ENCODE results near the gene DNLZ. TPM values are rescaled to one million over a fixed set of nuclear protein-coding genes. Genes with fewer than 3 reads are reported as not detected.

Gene DNLZ
- polyA plus RNA-seq, 2 of the 4 experiments (the other 2 are of a cell fraction), result 8.0 to 19.9 TPM

DNA sequence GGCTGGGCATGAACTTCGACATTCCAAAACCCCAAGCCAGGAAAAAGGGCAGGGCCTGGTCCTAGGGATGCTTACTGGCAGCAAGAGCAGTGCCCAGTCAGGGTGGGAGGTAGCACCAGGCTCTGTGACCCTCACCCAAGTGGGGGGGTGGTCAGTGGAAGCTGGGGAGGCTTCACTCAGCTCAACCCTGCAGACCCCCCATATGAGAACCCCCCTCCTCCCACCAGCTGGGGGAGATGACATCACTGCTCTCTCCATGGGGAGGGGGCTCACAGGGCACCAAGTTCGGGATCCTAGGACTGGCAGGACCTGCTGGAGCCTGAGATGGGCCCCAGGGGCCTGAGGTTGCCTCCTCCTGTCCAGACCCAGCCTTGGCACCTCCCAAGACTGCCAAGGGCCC, 4.7 kb downstream of the DNLZ start:
- Histone ChIP-seq H3K27ac (no peak overlapping the region), H3K9me3 (no peaks in the 10 kb centered on the region), H3K4me3 (no peak overlapping the region), H3K4me1 (peaks cover 33% of the 10 kb centered on the region), H3K4me2 (no peak overlapping the region)
- WGBS (ENCODE audit: missing lambda C conversion rate), result 92% methylated on average over 2 of the region's 2 CpGs
- no peak for ATAC-seq
- DNase-seq (ENCODE audit: low read depth in 1 of 2, low spot score in 1 of 2), result no peak
- ChIA-PET POLR2A (no interaction called here), CTCF (interaction anchor here (1.0 kb wide), 1 partner anchor 10 kb away, joined by 3 read pairs; no protein-coding TSS in a partner anchor)
- TF ChIP-seq EHF (CRISPR knock-in tag; IDR thresholded peaks at IDR 0.05) (no peak), HOXB5 (CRISPR knock-in tag; IDR thresholded peaks at IDR 0.05) (no peak), RAD21 (conservative IDR thresholded peaks at IDR 0.05 in 1 of 2, IDR thresholded peaks at IDR 0.05 in 1 of 2) (no peak), FOXS1 (CRISPR knock-in tag; IDR thresholded peaks at IDR 0.05) (no peak), BHLHE40 (IDR thresholded peaks at IDR 0.05; ENCODE audit: low read depth, low read length) (no peak), FOSB (CRISPR knock-in tag; IDR thresholded peaks at IDR 0.05) (no peak), TP53 (CRISPR knock-in tag; IDR thresholded peaks at IDR 0.05) (no peak), HDAC2 (IDR thresholded peaks at IDR 0.05) (no peak), MAZ (IDR thresholded peaks at IDR 0.05; ENCODE audit: borderline replicate concordance, low read depth, low read length) (no peak), EP300 (IDR thresholded peaks at IDR 0.05) (no peak), CHD4 (IDR thresholded peaks at IDR 0.05; ENCODE audit: borderline replicate concordance) (no peak), HEYL (CRISPR knock-in tag; IDR thresholded peaks at IDR 0.05) (no peak), ZFP36 (IDR thresholded peaks at IDR 0.05; ENCODE audit: borderline replicate concordance, partially characterized antibody) (no peak), JUNB (IDR thresholded peaks at IDR 0.05) (no peak), ZC3H11A (IDR thresholded peaks at IDR 0.05) (no peak)
- TF ChIP-seq, protein P1, sequence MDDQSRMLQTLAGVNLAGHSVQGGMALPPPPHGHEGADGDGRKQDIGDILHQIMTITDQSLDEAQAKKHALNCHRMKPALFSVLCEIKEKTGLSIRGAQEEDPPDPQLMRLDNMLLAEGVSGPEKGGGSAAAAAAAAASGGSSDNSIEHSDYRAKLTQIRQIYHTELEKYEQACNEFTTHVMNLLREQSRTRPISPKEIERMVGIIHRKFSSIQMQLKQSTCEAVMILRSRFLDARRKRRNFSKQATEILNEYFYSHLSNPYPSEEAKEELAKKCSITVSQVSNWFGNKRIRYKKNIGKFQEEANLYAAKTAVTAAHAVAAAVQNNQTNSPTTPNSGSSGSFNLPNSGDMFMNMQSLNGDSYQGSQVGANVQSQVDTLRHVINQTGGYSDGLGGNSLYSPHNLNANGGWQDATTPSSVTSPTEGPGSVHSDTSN (IDR thresholded peaks at IDR 0.05), result no peak
- TF ChIP-seq, protein P2, sequence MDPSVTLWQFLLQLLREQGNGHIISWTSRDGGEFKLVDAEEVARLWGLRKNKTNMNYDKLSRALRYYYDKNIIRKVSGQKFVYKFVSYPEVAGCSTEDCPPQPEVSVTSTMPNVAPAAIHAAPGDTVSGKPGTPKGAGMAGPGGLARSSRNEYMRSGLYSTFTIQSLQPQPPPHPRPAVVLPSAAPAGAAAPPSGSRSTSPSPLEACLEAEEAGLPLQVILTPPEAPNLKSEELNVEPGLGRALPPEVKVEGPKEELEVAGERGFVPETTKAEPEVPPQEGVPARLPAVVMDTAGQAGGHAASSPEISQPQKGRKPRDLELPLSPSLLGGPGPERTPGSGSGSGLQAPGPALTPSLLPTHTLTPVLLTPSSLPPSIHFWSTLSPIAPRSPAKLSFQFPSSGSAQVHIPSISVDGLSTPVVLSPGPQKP (IDR thresholded peaks at IDR 0.05; ENCODE audit: low read depth, low read length), result no peak
- TF ChIP-seq, protein P3, sequence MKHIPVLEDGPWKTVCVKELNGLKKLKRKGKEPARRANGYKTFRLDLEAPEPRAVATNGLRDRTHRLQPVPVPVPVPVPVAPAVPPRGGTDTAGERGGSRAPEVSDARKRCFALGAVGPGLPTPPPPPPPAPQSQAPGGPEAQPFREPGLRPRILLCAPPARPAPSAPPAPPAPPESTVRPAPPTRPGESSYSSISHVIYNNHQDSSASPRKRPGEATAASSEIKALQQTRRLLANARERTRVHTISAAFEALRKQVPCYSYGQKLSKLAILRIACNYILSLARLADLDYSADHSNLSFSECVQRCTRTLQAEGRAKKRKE (CRISPR knock-in tag; IDR thresholded peaks at IDR 0.05; ENCODE audit: low read depth), result no peak
- TF ChIP-seq, protein P4, sequence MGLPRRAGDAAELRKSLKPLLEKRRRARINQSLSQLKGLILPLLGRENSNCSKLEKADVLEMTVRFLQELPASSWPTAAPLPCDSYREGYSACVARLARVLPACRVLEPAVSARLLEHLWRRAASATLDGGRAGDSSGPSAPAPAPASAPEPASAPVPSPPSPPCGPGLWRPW (IDR thresholded peaks at IDR 0.05), result no peak
- no peak for FAIRE-seq

DNA sequence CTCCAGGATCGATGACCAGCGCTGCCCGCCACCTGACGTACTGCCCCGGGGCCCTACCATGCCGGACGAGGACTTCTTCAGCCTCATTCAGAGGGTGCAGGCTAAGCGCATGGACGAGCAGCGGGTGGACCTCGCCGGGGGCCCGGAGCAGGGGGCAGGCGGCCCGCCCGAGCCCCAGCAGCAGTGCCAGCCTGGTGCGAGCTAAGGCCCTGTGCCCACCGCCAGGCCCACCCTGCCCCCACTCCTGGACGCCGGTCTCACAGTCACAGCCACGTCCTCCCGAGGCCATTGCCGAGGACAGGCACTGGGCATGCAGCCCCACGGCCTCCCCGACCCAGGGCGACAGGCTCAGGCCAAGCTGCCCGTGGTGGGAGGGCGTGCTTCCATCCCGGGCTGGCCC, 5.5 kb downstream of the DNLZ start:
- Histone ChIP-seq H3K27ac (no peak overlapping the region), H3K4me3 (no peak overlapping the region), H3K4me2 (no peak overlapping the region), H3K9me3 (no peaks in the 10 kb centered on the region), H3K4me1 (peaks cover 34% of the 10 kb centered on the region)
- DNase-seq (ENCODE audit: low read depth in 1 of 2, low spot score in 1 of 2) (no peak), ATAC-seq (no peak), FAIRE-seq (no peak)
- ChIA-PET POLR2A (no interaction called here), CTCF (interaction anchor here (1.2 kb wide), 1 partner anchor 12 kb away, joined by 5 read pairs; no protein-coding TSS in a partner anchor)
- WGBS (ENCODE audit: missing lambda C conversion rate), result 95% methylated on average over 20 of the region's 29 CpGs
- no peak for TF ChIP-seq MAFK (IDR thresholded peaks at IDR 0.05; ENCODE audit: partially characterized antibody)

DNA sequence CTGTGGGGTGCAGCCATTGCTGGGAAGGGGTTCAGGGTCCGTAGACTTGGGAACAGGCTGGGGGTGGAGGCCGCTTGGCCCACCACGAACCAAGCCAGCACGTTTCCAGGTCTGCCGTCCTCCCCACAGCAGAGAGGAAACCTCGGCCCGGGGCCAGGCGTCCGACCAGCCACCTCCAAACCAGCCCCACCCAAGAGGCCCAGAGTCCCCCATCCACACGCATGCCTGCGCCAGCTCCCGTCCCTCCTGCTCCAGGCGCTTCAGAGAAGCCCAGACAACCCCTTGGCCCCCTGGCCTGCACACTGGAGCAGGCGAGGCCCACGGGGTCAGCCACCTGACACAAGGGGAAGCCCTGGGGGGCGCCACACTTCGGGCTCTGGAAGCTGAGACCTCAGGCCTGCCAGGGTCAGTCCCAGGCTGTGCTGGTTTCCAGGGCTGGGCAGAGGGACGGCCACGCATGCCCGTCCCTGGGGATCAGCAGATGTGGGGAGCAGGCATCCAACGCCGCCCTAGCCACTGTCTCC, 6.3 kb downstream of the DNLZ start:
- peaks cover 27% of the 10 kb centered on the region for H3K4me1 ChIP-seq
- 93% methylated on average over 18 of the region's 22 CpGs for WGBS (ENCODE audit: missing lambda C conversion rate)
- no peak overlapping the region for H3K4me2 ChIP-seq
- ATAC-seq, result no peak
- H3K9me3 ChIP-seq, result no peaks in the 10 kb centered on the region
- no peak overlapping the region for H3K4me3 ChIP-seq
- DNase-seq (ENCODE audit: low read depth in 1 of 2, low spot score in 1 of 2), result no peak
- TF ChIP-seq NPAS2 (CRISPR knock-in tag; IDR thresholded peaks at IDR 0.05; ENCODE audit: borderline replicate concordance) (no peak), ZC3H11A (IDR thresholded peaks at IDR 0.05) (no peak), TFCP2L1 (CRISPR knock-in tag; IDR thresholded peaks at IDR 0.05) (no peak)
- TF ChIP-seq, protein P5, sequence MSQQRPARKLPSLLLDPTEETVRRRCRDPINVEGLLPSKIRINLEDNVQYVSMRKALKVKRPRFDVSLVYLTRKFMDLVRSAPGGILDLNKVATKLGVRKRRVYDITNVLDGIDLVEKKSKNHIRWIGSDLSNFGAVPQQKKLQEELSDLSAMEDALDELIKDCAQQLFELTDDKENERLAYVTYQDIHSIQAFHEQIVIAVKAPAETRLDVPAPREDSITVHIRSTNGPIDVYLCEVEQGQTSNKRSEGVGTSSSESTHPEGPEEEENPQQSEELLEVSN (IDR thresholded peaks at IDR 0.05; ENCODE audit: borderline replicate concordance, low read depth), result no peak
- no peak for FAIRE-seq
- ChIA-PET POLR2A (no interaction called here), CTCF (interaction anchor here (1.0 to 3.2 kb wide), 3 partner anchors 12 to 31 kb away, joined by 3 to 12 read pairs (median 5); no protein-coding TSS in a partner anchor)
- no peak overlapping the region for H3K27ac ChIP-seq

Measured in A549 (cell line).